Endothelial cell of umbilical vein (primary cell): ENCODE results near the gene ZSWIM4.

Experiments used
- EZH2 ChIP-seq: IDR thresholded peaks from 2 replicates; pipeline ENCODE4 v1.6.1; 2012; ENCODE audit warnings: borderline replicate concordance, low read depth, mild to moderate bottlenecking, moderate library complexity, low read length, inconsistent platforms; ENCODE audit not compliant: severe bottlenecking
- GATA2 ChIP-seq: IDR thresholded peaks from 2 replicates; pipeline ENCODE4 v1.7.0; 2011; ENCODE audit warnings: low read depth, mild to moderate bottlenecking, moderate library complexity, mixed read lengths, low read length; ENCODE audit not compliant: insufficient read length, insufficient read depth
- MYC ChIP-seq: IDR thresholded peaks from one replicate; pipeline ENCODE4 v1.6.1; 2011; ENCODE audit warnings: mild to moderate bottlenecking, low read depth, low read length
- POLR2A ChIP-seq: IDR thresholded peaks from 2 replicates; pipeline ENCODE4 v1.6.1; 2012; ENCODE audit warnings: low read depth, mild to moderate bottlenecking, control low read depth, low read length
- POLR2AphosphoS5 ChIP-seq: IDR thresholded peaks from 2 replicates; pipeline ENCODE4 v1.6.1; 2012; ENCODE audit warnings: low read depth, mild to moderate bottlenecking, control low read depth, low read length, moderate library complexity; ENCODE audit not compliant: insufficient read depth
- TF ChIP-seq, protein P1 (sequence below), 2 donors: IDR thresholded peaks; 1 replicate in 1 of 2; 2 replicates in 1 of 2; pipeline ENCODE4 v1.5.1; 2011; ENCODE audit warnings: low read length in 2 of 2, mild to moderate bottlenecking in 2 of 2, moderate library complexity in 2 of 2, control low read depth in 1 of 2, inconsistent platforms in 1 of 2, low read depth in 1 of 2; ENCODE audit not compliant: insufficient read depth in 1 of 2; ENCODE audit errors: extremely low read depth in 1 of 2

DNA sequence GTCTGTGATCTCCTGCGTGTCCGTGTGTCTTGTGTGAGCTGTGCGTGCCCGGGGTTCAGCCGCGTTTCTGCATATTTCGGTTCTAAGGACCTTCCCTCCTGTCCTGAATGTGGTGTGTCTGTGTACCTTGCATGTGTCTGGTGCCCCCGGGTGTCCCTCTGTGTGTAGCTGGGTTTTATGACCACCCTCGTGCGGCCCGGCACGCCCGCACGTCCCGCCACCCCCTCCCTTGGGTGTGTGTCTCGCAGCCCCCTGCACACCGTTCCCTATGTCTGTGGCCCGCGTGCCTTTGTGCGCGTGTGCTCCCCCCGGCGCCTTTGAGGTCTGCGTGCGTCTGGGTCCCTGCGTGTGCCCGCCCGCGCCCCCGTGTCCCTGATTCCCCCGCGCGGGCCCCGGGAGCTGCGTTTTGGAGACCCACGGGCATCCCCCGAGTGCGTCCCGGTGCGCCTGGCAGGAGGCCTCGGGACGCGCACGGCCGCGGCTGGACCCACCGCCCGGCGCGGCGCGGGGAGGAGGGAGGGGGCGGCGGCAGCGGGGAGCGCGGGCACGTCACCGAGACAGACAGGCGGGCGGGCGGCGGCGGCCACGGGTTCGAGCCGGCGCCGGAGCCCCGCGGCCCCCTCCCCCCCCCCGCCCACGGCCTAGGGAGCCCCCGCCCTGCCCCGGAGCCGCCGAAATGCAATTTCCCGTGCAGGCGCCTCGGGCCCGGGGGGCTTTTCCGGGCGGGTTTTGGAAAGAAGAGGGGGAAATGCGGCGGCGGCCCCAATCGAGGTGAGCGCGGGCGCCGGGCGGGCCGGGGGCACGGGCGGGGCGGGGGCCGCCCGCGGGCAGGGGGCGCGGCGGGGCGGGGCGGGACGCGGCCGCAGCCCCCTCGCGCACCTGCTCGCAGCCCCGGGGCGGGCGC lies 69.7 kb downstream of the ZSWIM4 start:
- TF ChIP-seq GATA2 (no peak), POLR2A (no peak), POLR2AphosphoS5 (no peak), EZH2 (no peak), MYC (no peak)
- TF ChIP-seq, protein P1, sequence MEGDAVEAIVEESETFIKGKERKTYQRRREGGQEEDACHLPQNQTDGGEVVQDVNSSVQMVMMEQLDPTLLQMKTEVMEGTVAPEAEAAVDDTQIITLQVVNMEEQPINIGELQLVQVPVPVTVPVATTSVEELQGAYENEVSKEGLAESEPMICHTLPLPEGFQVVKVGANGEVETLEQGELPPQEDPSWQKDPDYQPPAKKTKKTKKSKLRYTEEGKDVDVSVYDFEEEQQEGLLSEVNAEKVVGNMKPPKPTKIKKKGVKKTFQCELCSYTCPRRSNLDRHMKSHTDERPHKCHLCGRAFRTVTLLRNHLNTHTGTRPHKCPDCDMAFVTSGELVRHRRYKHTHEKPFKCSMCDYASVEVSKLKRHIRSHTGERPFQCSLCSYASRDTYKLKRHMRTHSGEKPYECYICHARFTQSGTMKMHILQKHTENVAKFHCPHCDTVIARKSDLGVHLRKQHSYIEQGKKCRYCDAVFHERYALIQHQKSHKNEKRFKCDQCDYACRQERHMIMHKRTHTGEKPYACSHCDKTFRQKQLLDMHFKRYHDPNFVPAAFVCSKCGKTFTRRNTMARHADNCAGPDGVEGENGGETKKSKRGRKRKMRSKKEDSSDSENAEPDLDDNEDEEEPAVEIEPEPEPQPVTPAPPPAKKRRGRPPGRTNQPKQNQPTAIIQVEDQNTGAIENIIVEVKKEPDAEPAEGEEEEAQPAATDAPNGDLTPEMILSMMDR (IDR thresholded peaks at IDR 0.05; ENCODE audit: extremely low read depth in 1 of 2, insufficient read depth in 1 of 2, low read depth in 1 of 2, low read length in 2 of 2), result no peak
